Measurements from ENCODE around the gene POLDIP2.

POLDIP2 gene

GRCh38 chr17:28317099-28317965, 40.0 kb downstream of the POLDIP2 start:
- Histone ChIP-seq H3K4me1 (ENCODE audit: insufficient read depth, low read length, poor library complexity, severe bottlenecking) (peaks cover 43% of the 10 kb centered on the region), H3K4me3 (ENCODE audit: low read length, poor library complexity, severe bottlenecking) (peak overlapping the region; percentile 98), H3K9me3 (ENCODE audit: insufficient read depth, low read depth, low read length) (no peaks in the 10 kb centered on the region), H3K4me2 (ENCODE audit: low read depth, low read length, poor library complexity, severe bottlenecking) (peak overlapping the region; percentile 97), H4K20me1 (ENCODE audit: insufficient read depth, low read length, poor library complexity, severe bottlenecking) (peaks cover 30% of the 10 kb centered on the region), H3F3A (ENCODE audit: low read depth) (peaks cover 3% of the 10 kb centered on the region), H3K27me3 (ENCODE audit: insufficient read depth, low read length, poor library complexity, severe bottlenecking) (no peaks in the 10 kb centered on the region), H2AFZ (ENCODE audit: low read length) (no peak overlapping the region), H3K9ac (ENCODE audit: low read depth, low read length, poor library complexity, severe bottlenecking) (peak overlapping the region; percentile 98), H3K9me2 (replicated peaks; ENCODE audit: low read depth, low read length) (no peaks in the 10 kb centered on the region), H3K79me2 (ENCODE audit: insufficient read depth, low read length) (peaks cover 47% of the 10 kb centered on the region), H3K36me3 (ENCODE audit: insufficient read depth, low read length) (no peaks in the 10 kb centered on the region)
- TF ChIP-seq CTCF (conservative IDR thresholded peaks at IDR 0.05; ENCODE audit: low read length) (no peak), EZH2phosphoT487 (IDR thresholded peaks at IDR 0.05; ENCODE audit: borderline replicate concordance) (no peak)

- Histone ChIP-seq H3K79me2 (ENCODE audit: insufficient read depth, low read length) (peaks cover 35% of the 10 kb centered on the region), H3K9ac (ENCODE audit: low read depth, low read length, poor library complexity, severe bottlenecking) (no peak overlapping the region), H3K36me3 (ENCODE audit: insufficient read depth, low read length) (no peaks in the 10 kb centered on the region), H3K4me1 (ENCODE audit: insufficient read depth, low read length, poor library complexity, severe bottlenecking) (peaks cover 30% of the 10 kb centered on the region), H3F3A (ENCODE audit: low read depth) (peaks cover 2% of the 10 kb centered on the region), H3K4me2 (ENCODE audit: low read depth, low read length, poor library complexity, severe bottlenecking) (no peak overlapping the region), H3K9me3 (ENCODE audit: insufficient read depth, low read depth, low read length) (no peaks in the 10 kb centered on the region), H3K27me3 (ENCODE audit: insufficient read depth, low read length, poor library complexity, severe bottlenecking) (no peaks in the 10 kb centered on the region), H3K9me2 (replicated peaks; ENCODE audit: low read depth, low read length) (no peaks in the 10 kb centered on the region), H3K4me3 (ENCODE audit: low read length, poor library complexity, severe bottlenecking) (no peak overlapping the region), H4K20me1 (ENCODE audit: insufficient read depth, low read length, poor library complexity, severe bottlenecking) (peaks cover 18% of the 10 kb centered on the region), H2AFZ (ENCODE audit: low read length) (no peak overlapping the region)
- TF ChIP-seq EZH2phosphoT487 (IDR thresholded peaks at IDR 0.05; ENCODE audit: borderline replicate concordance) (no peak), CTCF (conservative IDR thresholded peaks at IDR 0.05; ENCODE audit: low read length) (no peak)
Observed at GRCh38 chr17:28315846-28316705, 41.3 kb downstream of the POLDIP2 start.

- Histone ChIP-seq H3F3A (ENCODE audit: low read depth) (no peaks in the 10 kb centered on the region), H3K4me3 (ENCODE audit: low read length, poor library complexity, severe bottlenecking) (no peak overlapping the region), H3K4me1 (ENCODE audit: insufficient read depth, low read length, poor library complexity, severe bottlenecking) (peaks cover 14% of the 10 kb centered on the region), H3K9me2 (replicated peaks; ENCODE audit: low read depth, low read length) (no peaks in the 10 kb centered on the region), H3K27me3 (ENCODE audit: insufficient read depth, low read length, poor library complexity, severe bottlenecking) (no peaks in the 10 kb centered on the region), H3K36me3 (ENCODE audit: insufficient read depth, low read length) (no peaks in the 10 kb centered on the region), H3K9ac (ENCODE audit: low read depth, low read length, poor library complexity, severe bottlenecking) (no peak overlapping the region), H4K20me1 (ENCODE audit: insufficient read depth, low read length, poor library complexity, severe bottlenecking) (no peaks in the 10 kb centered on the region), H3K9me3 (ENCODE audit: insufficient read depth, low read depth, low read length) (no peaks in the 10 kb centered on the region), H3K79me2 (ENCODE audit: insufficient read depth, low read length) (peaks cover 14% of the 10 kb centered on the region), H2AFZ (ENCODE audit: low read length) (no peak overlapping the region), H3K4me2 (ENCODE audit: low read depth, low read length, poor library complexity, severe bottlenecking) (no peak overlapping the region)
- TF ChIP-seq EZH2phosphoT487 (IDR thresholded peaks at IDR 0.05; ENCODE audit: borderline replicate concordance) (no peak), CTCF (conservative IDR thresholded peaks at IDR 0.05; ENCODE audit: low read length) (no peak)
Observed at GRCh38 chr17:28313841-28314240, 43.5 kb downstream of the POLDIP2 start.
